ENCODE measurements around the gene WASL. TPM values are rescaled to one million over a fixed set of nuclear protein-coding genes. Genes with fewer than 3 reads are reported as not detected.

Gene WASL
- total RNA-seq, 2 donors from 2014 or later, result 37.7 to 64.9 TPM

- Histone ChIP-seq H3K27me3 (replicated peaks; ENCODE audit: insufficient read depth) (no peaks in the 10 kb centered on the region), H3K4me1 (replicated peaks) (no peaks in the 10 kb centered on the region), H3K36me3 (peaks cover 0 to 5% of the 10 kb centered on the region in 2 donors), H3K4me3 (no peak overlapping the region), H3K27ac (no peak overlapping the region), H3K9me3 (no peaks in the 10 kb centered on the region)
- no peak for DNase-seq (ENCODE audit: low spot score)
- no peak for TF ChIP-seq CTCF (IDR thresholded peaks at IDR 0.05)
- TF ChIP-seq POLR2A (IDR thresholded peaks at IDR 0.05), result no peak
- TF ChIP-seq POLR2AphosphoS5 (IDR thresholded peaks at IDR 0.05), result no peak
- WGBS, result 94% methylated on average over 6 of the region's 6 CpGs
- intact Hi-C loops (cut with DNase I), result no loop called here
These were observed 56.3 kb downstream of the WASL start for GRCh38 chr7:123692471-123692877.

- H3K4me1 ChIP-seq (replicated peaks), result no peaks in the 10 kb centered on the region
- 90% methylated on average over 2 of the region's 2 CpGs for WGBS
- intact Hi-C loops (cut with DNase I), result no loop called here
- H3K4me3 ChIP-seq, result no peak overlapping the region
- H3K36me3 ChIP-seq, result peaks cover 0 to 5% of the 10 kb centered on the region in 2 donors
- TF ChIP-seq POLR2AphosphoS5 (IDR thresholded peaks at IDR 0.05) (no peak), POLR2A (IDR thresholded peaks at IDR 0.05) (no peak), CTCF (IDR thresholded peaks at IDR 0.05) (no peak)
- H3K9me3 ChIP-seq, result no peaks in the 10 kb centered on the region
- H3K27ac ChIP-seq, result no peak overlapping the region
- DNase-seq (ENCODE audit: low spot score), result no peak
- no peaks in the 10 kb centered on the region for H3K27me3 ChIP-seq (replicated peaks; ENCODE audit: insufficient read depth)
These were observed 58.3 kb downstream of the WASL start for GRCh38 chr7:123690550-123690949.

- TF ChIP-seq POLR2AphosphoS5 (IDR thresholded peaks at IDR 0.05) (no peak), POLR2A (IDR thresholded peaks at IDR 0.05) (no peak), CTCF (IDR thresholded peaks at IDR 0.05) (no peak)
- H3K27ac ChIP-seq, result no peak overlapping the region
- no peaks in the 10 kb centered on the region for H3K27me3 ChIP-seq (replicated peaks; ENCODE audit: insufficient read depth)
- no peak overlapping the region for H3K4me3 ChIP-seq
- 79% methylated on average over 3 of the region's 3 CpGs for WGBS
- H3K36me3 ChIP-seq, result peaks cover 0 to 5% of the 10 kb centered on the region in 2 donors
- DNase-seq (ENCODE audit: low spot score), result no peak
- intact Hi-C loops (cut with DNase I), result no loop called here
- no peaks in the 10 kb centered on the region for H3K9me3 ChIP-seq
- H3K4me1 ChIP-seq (replicated peaks), result no peaks in the 10 kb centered on the region
These were observed 59.6 kb downstream of the WASL start for GRCh38 chr7:123689250-123689649.

GRCh38 chr7:123687727-123688126 is 61.1 kb downstream of the WASL start:
- no peaks in the 10 kb centered on the region for H3K4me1 ChIP-seq (replicated peaks)
- no peaks in the 10 kb centered on the region for H3K27me3 ChIP-seq (replicated peaks; ENCODE audit: insufficient read depth)
- no peak for TF ChIP-seq POLR2AphosphoS5 (IDR thresholded peaks at IDR 0.05)
- no peak for TF ChIP-seq CTCF (IDR thresholded peaks at IDR 0.05)
- TF ChIP-seq POLR2A (IDR thresholded peaks at IDR 0.05), result no peak
- no peak overlapping the region for H3K27ac ChIP-seq
- no peaks in the 10 kb centered on the region for H3K9me3 ChIP-seq
- WGBS, result 79% methylated on average over 1 of the region's 1 CpG
- peaks cover 0 to 5% of the 10 kb centered on the region in 2 donors for H3K36me3 ChIP-seq
- H3K4me3 ChIP-seq, result no peak overlapping the region
- intact Hi-C loops (cut with DNase I), result no loop called here
- DNase-seq (ENCODE audit: low spot score), result no peak

GRCh38 chr7:123687161-123687560 is 61.6 kb downstream of the WASL start:
- no peak overlapping the region for H3K4me3 ChIP-seq
- no peak overlapping the region for H3K27ac ChIP-seq
- H3K27me3 ChIP-seq (replicated peaks; ENCODE audit: insufficient read depth), result no peaks in the 10 kb centered on the region
- TF ChIP-seq POLR2A (IDR thresholded peaks at IDR 0.05), result no peak
- TF ChIP-seq CTCF (IDR thresholded peaks at IDR 0.05), result no peak
- no peak for TF ChIP-seq POLR2AphosphoS5 (IDR thresholded peaks at IDR 0.05)
- peaks cover 0 to 1% of the 10 kb centered on the region in 2 donors for H3K36me3 ChIP-seq
- intact Hi-C loops (cut with DNase I), result no loop called here
- H3K9me3 ChIP-seq, result no peaks in the 10 kb centered on the region
- no peaks in the 10 kb centered on the region for H3K4me1 ChIP-seq (replicated peaks)
- 100% methylated on average over 2 of the region's 2 CpGs for WGBS
- no peak for DNase-seq (ENCODE audit: low spot score)
